OCI-LY7 (cell line): ENCODE results near the gene SPATA16. TPM values are rescaled to one million over a fixed set of nuclear protein-coding genes. Genes with fewer than 3 reads are reported as not detected.
"Not testable (repeated sequence)": the region's sequence is repeated elsewhere in the genome, so short reads cannot be mapped to it uniquely, and the experiment has no call there.

Experiments used
- BruUV-seq: library from RNA; stranded (reverse); fragments of 400-500 nt; replicated peaks from 2 replicates; lab custom pipeline; 2021; lab: Mats Ljungman, UMichigan
- CTCF ChIA-PET: fragments of 300-600 bp; sonication (Branson Sonifier 250); formaldehyde crosslinking; loops from one replicate; lab custom pipeline; 2022; ENCODE audit warnings: antibody characterized with exemption; ENCODE audit not compliant: unreplicated experiment; lab: Charles Lee
- POLR2A ChIA-PET: fragments of 300-600 bp; sonication (Branson Sonifier 250); formaldehyde crosslinking; loops from one replicate; lab custom pipeline; 2022; ENCODE audit warnings: antibody characterized with exemption; lab: Charles Lee
- DNase-seq: peaks from one replicate; pipeline ENCODE4 v3.0.0-alpha.2; 2015; ENCODE audit warnings: low spot score
- H2AFZ ChIP-seq: fragments of 200-600 bp; sonication (generic), shearing (Covaris generic); 2 replicates; pipeline ENCODE4 v1.6.1; 2014; ENCODE audit warnings: mild to moderate bottlenecking, antibody characterized with exemption, low read length, moderate library complexity
- H3K27ac ChIP-seq: fragments of 200-600 bp; sonication (generic); 2 replicates; pipeline ENCODE4 v1.5.1; 2014; ENCODE audit warnings: mixed run types, low read depth, mild to moderate bottlenecking, moderate library complexity, low read length, inconsistent platforms; ENCODE audit not compliant: poor library complexity, severe bottlenecking
- H3K36me3 ChIP-seq: fragments of 200-600 bp; sonication (generic); 2 replicates; pipeline ENCODE4 v1.6.1; 2014; ENCODE audit warnings: mild to moderate bottlenecking, antibody characterized with exemption, low read length, moderate library complexity, mixed read lengths; ENCODE audit not compliant: insufficient read depth
- H3K4me1 ChIP-seq: fragments of 200-600 bp; sonication (generic); 2 replicates; pipeline ENCODE4 v1.5.1; 2014; ENCODE audit warnings: mild to moderate bottlenecking, low read length; ENCODE audit not compliant: insufficient read depth, poor library complexity, severe bottlenecking
- H3K4me2 ChIP-seq: fragments of 200-600 bp; sonication (generic); 2 replicates; pipeline ENCODE4 v1.6.1; 2014; ENCODE audit warnings: mild to moderate bottlenecking, low read length
- H3K4me3 ChIP-seq: fragments of 200-600 bp; sonication (generic); 2 replicates; pipeline ENCODE4 v1.5.1; 2014; ENCODE audit warnings: mild to moderate bottlenecking, low read depth, low read length; ENCODE audit not compliant: poor library complexity, severe bottlenecking
- H3K79me2 ChIP-seq: fragments of 200-600 bp; sonication (generic); 2 replicates; pipeline ENCODE4 v1.6.1; 2016; ENCODE audit warnings: low read depth, mild to moderate bottlenecking, low read length, moderate library complexity, mixed read lengths; ENCODE audit not compliant: insufficient read depth
- H3K9me2 ChIP-seq: fragments of 200-600 bp; sonication (generic); 2 replicates; pipeline ENCODE4 v1.6.1; 2016; ENCODE audit warnings: mild to moderate bottlenecking, low read length, mixed read lengths; ENCODE audit not compliant: insufficient read depth
- H3K9me3 ChIP-seq: fragments of 200-600 bp; sonication (generic); 2 replicates; pipeline ENCODE4 v1.6.1; 2014; ENCODE audit warnings: mild to moderate bottlenecking, mixed run types, low read length, mixed read lengths
- H4K20me1 ChIP-seq: fragments of 200-600 bp; sonication (generic); 2 replicates; pipeline ENCODE4 v1.6.1; 2014; ENCODE audit warnings: mild to moderate bottlenecking, antibody characterized with exemption, low read length, moderate library complexity, mixed read lengths; ENCODE audit not compliant: insufficient read depth
- EZH2phosphoT487 ChIP-seq: fragments of 200-600 bp; sonication (generic); IDR thresholded peaks from 2 replicates; pipeline ENCODE4 v1.6.1; 2018; ENCODE audit warnings: low read depth, borderline replicate concordance, mild to moderate bottlenecking, mixed run types, antibody characterized with exemption, low read length, moderate library complexity, mixed read lengths
- intact Hi-C: fragments of 100-400 bp; cut with micrococcal nuclease; formaldehyde crosslinking; loops from one replicate; pipeline ENCODE4 v1.10.0; 2022; ENCODE audit not compliant: unreplicated experiment
- total RNA-seq, 2 experiments: library from RNA; depleted of rRNA in 1 of 2; stranded (reverse); fragments of >200 nt in 1 of 2; shearing (Covaris generic) in 1 of 2; gene quantifications; 2 replicates each; pipeline ENCODE4 v1.2.3, GENCODE V29; 2014 to 2022
- TF ChIP-seq, protein P1 (sequence below): fragments of 200-600 bp; sonication (generic); conservative IDR thresholded peaks from 2 replicates; pipeline ENCODE4 v1.5.1; 2014; ENCODE audit warnings: mild to moderate bottlenecking, antibody characterized with exemption, low read length, moderate library complexity, mixed read lengths

The SPATA16 gene
- total RNA-seq, 2 experiments from 2014 or later: not detected

DNA sequence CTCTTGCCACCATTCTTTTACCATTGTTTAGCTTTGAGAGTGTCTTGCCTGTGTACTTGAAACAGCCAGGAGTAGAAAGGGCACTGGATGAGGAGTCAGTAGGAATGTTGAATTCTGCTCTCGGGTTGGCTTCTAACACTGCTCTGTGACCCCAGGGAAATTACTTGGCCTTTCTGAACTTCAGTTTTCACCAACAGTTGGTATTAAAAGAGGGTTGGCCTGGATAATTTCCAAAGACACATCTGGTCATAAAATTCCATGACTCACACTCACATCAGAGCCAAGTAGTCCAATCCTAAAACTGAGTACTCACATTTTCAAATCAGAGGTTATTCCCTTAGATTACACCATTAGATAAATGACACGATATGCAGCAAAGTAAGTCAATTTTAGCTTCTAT, 248.9 kb downstream of the SPATA16 start:
- TF ChIP-seq, protein P1, sequence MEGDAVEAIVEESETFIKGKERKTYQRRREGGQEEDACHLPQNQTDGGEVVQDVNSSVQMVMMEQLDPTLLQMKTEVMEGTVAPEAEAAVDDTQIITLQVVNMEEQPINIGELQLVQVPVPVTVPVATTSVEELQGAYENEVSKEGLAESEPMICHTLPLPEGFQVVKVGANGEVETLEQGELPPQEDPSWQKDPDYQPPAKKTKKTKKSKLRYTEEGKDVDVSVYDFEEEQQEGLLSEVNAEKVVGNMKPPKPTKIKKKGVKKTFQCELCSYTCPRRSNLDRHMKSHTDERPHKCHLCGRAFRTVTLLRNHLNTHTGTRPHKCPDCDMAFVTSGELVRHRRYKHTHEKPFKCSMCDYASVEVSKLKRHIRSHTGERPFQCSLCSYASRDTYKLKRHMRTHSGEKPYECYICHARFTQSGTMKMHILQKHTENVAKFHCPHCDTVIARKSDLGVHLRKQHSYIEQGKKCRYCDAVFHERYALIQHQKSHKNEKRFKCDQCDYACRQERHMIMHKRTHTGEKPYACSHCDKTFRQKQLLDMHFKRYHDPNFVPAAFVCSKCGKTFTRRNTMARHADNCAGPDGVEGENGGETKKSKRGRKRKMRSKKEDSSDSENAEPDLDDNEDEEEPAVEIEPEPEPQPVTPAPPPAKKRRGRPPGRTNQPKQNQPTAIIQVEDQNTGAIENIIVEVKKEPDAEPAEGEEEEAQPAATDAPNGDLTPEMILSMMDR: no peak
- no peak for TF ChIP-seq EZH2phosphoT487
- H3K27ac ChIP-seq: no peak overlapping the region
- no peak overlapping the region for H3K4me3 ChIP-seq
- CTCF ChIA-PET: no interaction called here
- no peaks in the 10 kb centered on the region for H3K9me2 ChIP-seq
- DNase-seq: no peak
- BruUV-seq: no TSS peak
- no peaks in the 10 kb centered on the region for H3K36me3 ChIP-seq
- no peaks in the 10 kb centered on the region for H3K79me2 ChIP-seq
- H3K4me1 ChIP-seq: no peaks in the 10 kb centered on the region
- intact Hi-C loops: no loop called here
- POLR2A ChIA-PET: no interaction called here
- H2AFZ ChIP-seq: no peak overlapping the region
- H4K20me1 ChIP-seq: no peaks in the 10 kb centered on the region
- H3K9me3 ChIP-seq: no peaks in the 10 kb centered on the region
- no peak overlapping the region for H3K4me2 ChIP-seq

DNA sequence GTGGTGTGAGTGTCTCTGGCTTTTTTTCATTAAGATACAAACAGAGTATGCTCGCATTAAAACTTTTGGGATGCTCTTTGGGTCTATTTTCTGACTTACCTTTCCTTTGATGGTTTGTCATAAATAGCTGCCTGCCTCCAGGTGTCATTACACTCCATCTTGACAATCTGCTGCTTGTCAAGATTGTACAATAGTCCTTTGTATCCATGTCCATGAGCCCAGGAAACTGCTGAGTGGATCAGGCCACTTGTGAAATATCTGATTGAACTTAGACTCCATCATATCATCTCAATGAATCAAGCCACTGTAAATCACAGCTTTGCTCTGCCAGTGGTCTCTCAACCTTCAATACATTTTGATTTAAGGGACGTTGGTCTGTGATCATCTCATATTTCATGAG, 255.3 kb downstream of the SPATA16 start:
- BruUV-seq: no TSS peak
- no peaks in the 10 kb centered on the region for H4K20me1 ChIP-seq
- H2AFZ ChIP-seq: no peak overlapping the region
- H3K36me3 ChIP-seq: no peaks in the 10 kb centered on the region
- DNase-seq: no peak
- no peaks in the 10 kb centered on the region for H3K9me2 ChIP-seq
- no peaks in the 10 kb centered on the region for H3K79me2 ChIP-seq
- no peak overlapping the region for H3K27ac ChIP-seq
- H3K4me2 ChIP-seq: no peak overlapping the region
- intact Hi-C loops: no loop called here
- no peaks in the 10 kb centered on the region for H3K4me1 ChIP-seq
- POLR2A ChIA-PET: interaction anchor here (0.6 kb wide), 1 partner anchor 143 kb away, joined by 3 read pairs; no protein-coding TSS in a partner anchor
- H3K9me3 ChIP-seq: no peaks in the 10 kb centered on the region
- CTCF ChIA-PET: no interaction called here
- TF ChIP-seq, protein P1: no peak
- no peak overlapping the region for H3K4me3 ChIP-seq

DNA sequence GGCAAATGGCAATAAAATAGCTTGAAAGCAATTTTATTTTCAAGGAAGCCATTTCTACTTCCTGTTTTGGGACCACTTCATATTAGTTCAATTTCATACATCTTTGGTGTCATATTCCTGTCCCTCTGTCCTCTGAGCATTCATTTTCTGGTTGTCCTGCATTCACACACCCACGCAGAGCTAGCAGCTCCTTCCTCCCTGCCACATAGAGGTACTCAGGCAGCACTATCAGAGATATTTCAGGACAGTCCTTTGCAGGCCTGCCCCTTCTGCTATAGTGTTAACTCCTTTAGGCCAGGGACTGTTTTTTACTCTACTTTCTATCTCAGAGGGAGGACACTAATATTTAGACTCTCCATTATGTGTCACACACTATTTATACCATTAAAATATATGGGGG, 258.5 kb downstream of the SPATA16 start:
- TF ChIP-seq, protein P1: no peak
- TF ChIP-seq EZH2phosphoT487: no peak
- Histone ChIP-seq H2AFZ (no peak overlapping the region), H3K4me1 (no peaks in the 10 kb centered on the region), H3K79me2 (no peaks in the 10 kb centered on the region), H3K9me3 (no peaks in the 10 kb centered on the region), H3K4me3 (no peak overlapping the region), H3K9me2 (no peaks in the 10 kb centered on the region), H4K20me1 (no peaks in the 10 kb centered on the region), H3K4me2 (no peak overlapping the region), H3K36me3 (no peaks in the 10 kb centered on the region), H3K27ac (no peak overlapping the region)
- no peak for DNase-seq
- CTCF ChIA-PET: no interaction called here
- intact Hi-C loops: no loop called here
- POLR2A ChIA-PET: interaction anchor here (1.2 kb wide), 1 partner anchor 55 kb away, joined by 3 read pairs; no protein-coding TSS in a partner anchor
- no TSS peak for BruUV-seq

DNA sequence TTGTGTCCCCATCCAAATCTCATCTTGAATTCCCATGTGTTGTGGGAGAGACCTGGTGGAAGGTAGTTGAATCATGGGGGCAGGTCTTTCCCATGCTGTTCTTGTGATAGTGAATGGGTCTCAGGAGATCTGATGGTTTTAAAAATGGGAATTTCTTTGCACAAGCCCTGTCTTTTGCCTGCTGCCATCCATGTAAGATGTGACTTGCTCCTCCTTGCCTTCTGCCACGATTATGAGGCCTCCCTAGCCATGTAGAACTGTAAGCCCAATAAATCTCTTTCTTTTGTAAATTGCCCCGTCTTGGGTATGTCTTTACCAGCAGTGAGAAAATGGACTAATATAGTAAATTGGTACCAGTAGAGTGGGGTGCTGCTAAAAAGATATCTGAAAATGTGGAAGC, 261.7 kb downstream of the SPATA16 start:
- DNase-seq, POLR2A ChIA-PET, BruUV-seq: not testable (repeated sequence)

More for the DNA sequence above, 261.7 kb downstream of the SPATA16 start:
- H4K20me1 ChIP-seq, H3K9me3 ChIP-seq, H3K27ac ChIP-seq, CTCF ChIA-PET, H3K4me3 ChIP-seq, H3K4me2 ChIP-seq, H3K79me2 ChIP-seq, H3K36me3 ChIP-seq, intact Hi-C loops, H3K9me2 ChIP-seq, H2AFZ ChIP-seq, H3K4me1 ChIP-seq: not testable (repeated sequence)
